Colon (tissue), 2 donors: Measurements from ENCODE around the gene CIB1.

ENCODE experiments used
- FAIRE-seq: peaks from 2 replicates; lab custom pipeline; 2012; peaks lifted over from hg19 to GRCh38; lab: Jason Lieb, UNC
- donor health status: control.
- donor health status: control.

CIB1 gene

DNA sequence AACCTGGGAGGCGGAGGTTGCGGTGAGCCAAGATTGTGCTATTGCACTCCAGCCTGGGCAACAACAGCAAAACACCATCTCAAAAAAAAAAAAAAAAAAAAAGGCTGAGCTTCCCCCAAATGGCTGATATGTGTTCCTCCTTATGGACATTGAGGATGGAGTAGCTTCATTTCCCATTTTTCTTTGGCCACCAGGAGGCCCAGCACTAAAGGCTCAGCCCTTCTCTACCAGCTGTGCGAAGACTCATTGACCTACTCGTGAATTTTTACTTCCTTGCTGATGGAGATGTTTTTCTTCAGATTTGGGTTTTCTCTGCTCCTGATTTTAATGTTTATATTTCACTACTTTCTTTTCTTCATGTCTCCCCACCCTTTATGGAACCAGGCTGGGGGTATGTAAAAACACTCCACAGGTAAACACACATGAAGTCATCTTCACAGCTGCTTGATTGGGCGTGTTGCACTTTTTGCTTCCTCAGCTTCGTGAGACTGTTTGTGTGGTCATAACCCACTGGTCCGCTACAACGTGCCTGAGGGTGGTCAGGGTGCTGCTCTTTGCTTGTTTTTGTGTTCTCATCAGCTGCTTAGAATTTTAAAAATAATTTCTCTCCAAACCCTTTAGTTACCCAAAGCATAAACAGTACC, 19.1 kb downstream of the CIB1 start:
- FAIRE-seq = no peak

DNA sequence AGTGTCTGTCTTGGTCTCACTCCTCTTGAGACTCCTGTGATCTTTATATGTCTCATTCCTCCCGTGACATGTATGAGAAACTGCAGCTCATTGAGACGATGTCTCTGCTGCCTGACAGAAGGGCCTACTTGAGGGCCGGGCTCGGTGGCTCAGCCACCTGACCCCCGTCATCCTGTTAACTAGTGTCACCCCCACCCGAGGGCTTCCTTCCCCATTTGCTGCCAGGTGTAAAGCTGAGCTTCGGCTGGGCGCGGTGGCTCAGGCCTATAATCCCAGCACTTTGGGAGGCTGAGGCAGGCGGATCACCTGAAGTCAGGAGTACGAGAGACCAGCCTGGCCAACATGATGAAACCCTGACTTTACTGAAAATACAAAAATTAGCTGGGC, 19.9 kb downstream of the CIB1 start:
- no peak for FAIRE-seq

DNA sequence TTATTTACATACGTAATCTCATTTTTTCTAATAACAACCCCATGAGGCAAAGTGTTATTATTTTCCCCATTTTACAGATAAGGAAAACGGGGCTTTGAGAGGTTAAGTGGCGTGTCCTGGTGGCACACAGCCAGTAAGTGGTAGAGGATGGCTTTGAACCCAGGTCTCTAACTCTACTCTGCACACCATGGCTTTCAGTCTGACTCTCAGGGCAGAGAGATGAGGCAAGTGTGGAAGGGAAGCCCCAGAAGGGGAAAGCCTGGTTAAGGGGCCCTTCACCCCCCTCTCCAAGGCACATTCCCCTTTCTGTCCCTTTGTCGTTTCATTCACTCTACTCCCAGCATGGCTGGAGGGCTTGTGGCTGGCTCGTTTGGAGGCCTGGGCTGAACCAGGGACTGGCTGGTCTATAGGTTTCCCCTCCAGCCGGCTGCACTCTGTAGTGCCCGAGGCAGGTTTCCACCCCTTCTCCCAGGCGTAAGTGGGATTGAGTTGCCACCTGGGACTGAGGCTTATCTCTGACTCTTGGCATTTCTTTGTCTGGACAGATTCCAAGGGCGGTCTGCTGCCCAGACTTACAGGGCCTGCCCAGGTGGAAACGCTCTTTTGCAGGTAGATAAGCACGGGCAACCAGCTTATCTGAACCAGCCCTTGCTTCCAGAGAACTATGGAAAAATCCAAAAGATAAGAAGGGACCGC, 20.5 kb downstream of the CIB1 start:
- no peak for FAIRE-seq

DNA sequence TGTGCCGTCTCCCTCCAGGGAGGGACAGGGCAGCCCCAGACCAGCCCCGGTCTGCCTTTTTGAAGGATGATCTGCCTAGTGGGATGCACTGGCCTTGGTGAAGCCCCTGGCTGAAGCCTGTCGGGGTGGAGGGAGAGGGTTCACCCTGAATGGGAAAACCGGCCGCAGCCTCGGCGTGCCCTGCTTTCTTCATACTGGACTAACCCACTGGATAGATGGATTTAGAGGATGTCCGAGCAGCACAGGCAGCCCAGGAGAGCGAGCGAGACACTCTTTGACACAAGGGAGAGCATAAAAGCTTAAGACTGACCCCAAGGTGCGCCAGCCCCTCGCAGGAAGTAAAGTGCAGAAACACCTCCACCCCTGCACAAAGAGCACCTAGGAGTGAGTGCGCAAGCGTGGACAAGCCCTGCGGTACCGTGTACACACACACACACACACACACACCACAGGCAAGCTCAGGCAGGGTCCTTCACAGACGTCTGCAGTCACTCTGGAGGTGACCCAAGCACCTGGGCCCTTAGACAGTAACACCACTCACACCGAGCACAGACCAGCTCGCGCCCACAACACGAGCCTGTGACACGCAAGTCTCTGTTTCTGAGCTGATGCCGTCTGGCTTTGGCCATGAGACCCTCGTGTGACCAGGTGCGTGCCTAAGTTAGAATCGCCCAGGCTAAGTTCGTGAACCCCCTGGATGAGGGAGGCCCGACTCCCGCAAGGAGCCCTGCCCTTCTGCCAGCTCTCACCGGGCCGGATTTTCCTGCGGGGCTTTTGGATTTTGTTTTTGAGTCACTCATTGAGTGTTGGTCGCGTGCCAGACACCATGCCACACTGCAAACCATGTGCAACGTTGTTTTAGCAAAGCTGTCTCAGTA, 21.3 kb downstream of the CIB1 start:
- no peak for FAIRE-seq

DNA sequence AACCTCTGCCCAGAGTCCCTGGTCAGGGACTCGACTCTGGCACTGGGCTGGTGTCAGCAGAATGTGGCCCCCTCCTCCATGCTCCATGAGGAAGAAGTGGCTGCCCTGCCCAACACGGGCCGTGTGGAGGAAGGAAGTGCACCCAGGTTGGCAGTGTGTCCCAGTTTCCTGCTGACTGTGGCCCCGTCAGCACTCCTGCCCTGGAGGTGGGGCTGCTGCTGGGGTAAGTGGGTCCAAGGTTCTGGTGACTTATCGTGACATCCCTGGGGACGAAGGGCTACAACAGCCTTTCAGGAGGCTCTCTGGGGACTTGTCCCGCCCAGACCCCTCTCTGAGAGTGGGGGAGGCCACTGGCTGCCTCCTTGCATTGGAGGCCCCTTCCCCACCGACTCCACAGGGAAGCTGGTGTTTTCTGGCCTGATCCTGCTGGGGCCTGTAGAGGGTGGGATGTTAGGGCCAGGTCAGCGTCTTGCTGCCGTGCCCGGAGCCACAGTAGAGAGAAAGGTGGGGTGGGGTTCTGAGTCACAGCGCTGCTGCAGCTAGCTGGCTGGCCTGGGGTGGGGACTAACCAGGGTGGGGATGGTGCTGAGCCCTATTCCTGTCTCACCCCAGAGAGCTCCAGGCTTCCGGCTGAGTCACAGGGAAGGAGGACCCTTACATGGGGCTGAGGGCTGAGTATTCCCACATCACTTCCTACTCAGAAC, 22.1 kb downstream of the CIB1 start:
- FAIRE-seq = no peak

DNA sequence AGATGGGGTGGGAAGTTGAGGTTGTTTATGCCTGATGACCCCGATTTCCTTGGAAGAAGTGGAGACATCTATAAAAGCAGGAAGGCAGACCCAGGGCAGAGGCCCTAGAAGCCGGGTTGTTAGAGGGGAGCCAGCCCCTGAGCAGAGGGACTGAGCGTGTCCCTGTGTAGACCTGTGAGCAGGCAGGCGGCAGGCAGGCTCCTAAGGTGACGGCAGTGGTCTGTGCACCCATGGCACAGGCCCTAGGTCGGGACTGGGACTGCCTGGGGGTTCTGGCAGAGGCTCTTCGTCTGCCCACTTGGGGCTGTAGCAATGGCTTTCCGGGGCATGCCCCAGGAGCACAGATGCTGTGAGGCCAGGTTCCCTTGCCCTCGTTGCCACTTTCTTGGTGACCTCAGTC, 22.7 kb downstream of the CIB1 start:
- FAIRE-seq = no peak

GRCh38 chr15:90210593-90210992, 23.1 kb downstream of the CIB1 start:
- FAIRE-seq = no peak

- no peak for FAIRE-seq
These were observed 24.1 kb downstream of the CIB1 start for GRCh38 chr15:90209591-90209990.

GRCh38 chr15:90208356-90208755, 25.4 kb downstream of the CIB1 start:
- FAIRE-seq = no peak

DNA sequence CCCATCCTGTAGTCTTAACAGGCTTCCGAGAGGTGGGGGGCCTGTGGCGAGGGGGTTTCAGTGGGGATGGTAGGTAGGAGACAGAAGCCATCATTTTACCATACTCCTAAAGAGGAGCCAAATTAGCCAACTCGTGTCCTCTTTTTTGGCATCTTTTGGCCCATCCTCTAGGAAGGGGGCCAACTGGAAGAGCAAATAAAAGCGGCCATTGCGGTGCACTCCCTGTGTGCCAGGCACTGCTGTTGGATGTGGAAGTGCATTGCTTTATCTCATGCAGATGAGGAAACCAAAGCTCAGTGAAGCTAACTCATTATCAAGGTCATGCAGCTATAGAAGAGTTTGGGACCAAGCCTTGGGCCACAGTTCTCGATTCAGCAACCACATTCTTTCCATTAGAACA, 26.5 kb downstream of the CIB1 start:
- FAIRE-seq = no peak

DNA sequence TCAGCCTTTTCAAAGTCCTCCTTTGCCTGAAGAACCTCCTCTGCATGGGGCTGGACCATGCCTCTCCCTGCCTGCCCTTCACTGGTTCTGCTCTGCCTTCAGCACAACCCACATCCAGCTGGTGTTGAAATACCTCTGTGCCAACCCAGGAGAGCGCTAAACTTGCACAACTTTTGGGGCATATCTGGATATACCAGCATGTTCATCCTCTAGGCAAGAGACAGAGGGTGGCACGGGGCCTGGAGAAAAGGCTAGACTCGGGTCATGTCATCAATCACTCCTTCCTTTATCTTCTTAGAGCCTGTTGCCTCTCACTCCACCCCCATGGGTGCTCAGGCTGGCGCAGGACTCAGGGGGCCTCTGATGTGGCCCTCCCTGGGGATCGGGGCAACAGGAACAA, 27.9 kb downstream of the CIB1 start:
- no peak for FAIRE-seq

- FAIRE-seq = no peak
These were observed 28.5 kb downstream of the CIB1 start for GRCh38 chr15:90205050-90205848.

- FAIRE-seq = no peak
These were observed 29.8 kb downstream of the CIB1 start for GRCh38 chr15:90203922-90204321.

GRCh38 chr15:90203473-90203872, 30.3 kb downstream of the CIB1 start:
- no peak for FAIRE-seq

GRCh38 chr15:90202929-90203328, 30.8 kb downstream of the CIB1 start:
- no peak for FAIRE-seq

DNA sequence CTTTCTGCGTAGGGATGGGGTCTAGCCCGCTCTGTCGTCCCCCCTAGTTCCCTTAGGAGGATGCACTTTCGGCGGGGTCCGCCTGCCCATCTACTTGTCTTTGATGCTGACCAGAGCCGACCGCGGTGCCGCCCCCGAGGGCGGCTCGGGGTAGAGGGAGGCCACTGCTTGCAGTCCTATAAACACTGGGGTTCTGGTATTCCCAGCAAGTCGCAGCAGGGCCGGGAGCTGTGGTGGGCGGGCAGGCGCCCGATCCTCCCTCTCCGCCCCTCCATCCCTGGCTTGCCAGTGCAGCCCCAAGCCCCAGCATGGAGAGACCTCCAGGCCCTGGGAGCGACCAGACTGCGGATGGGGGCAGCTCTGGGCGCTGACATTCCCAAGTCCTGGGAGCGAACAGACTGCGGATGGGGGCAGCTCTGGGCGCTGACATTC, 31.8 kb downstream of the CIB1 start:
- FAIRE-seq = no peak

- FAIRE-seq = no peak
These were observed 32.4 kb downstream of the CIB1 start, which contains the start of gene SEMA4B for GRCh38 chr15:90201130-90201943. SEMA4B (plus strand) TSS chr15:90201330; CDS start chr15:90201579, 249 bp downstream.

DNA sequence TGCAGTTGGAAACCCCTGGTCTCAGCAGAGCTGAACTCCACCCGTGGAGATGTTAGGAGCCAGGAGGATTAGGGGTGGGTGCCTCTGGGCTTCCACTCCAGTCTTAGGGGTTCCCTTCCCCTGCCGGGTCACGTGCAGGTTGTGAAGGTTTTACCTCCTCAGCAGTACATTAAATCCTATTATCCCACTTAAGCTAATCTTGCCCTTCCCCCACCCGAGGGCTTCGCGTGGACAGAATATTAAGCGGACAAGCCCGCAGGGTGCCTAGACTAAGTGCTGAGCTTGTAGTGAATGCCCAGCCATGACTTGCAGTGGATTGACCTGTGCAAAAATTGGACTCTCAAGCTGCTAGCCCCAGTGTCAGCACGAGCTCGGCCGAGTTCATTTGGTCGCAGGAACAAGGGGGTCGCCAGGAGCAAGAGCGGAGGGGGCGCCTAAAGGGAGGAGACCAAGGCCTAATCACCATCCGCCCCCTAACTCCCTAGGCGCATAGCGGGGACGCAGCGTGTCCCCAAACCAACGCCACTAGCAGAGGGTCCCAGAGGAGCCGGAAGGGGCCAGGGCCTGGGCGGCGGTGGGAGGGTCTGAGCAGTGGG, 33.1 kb downstream of the CIB1 start:
- FAIRE-seq = no peak

GRCh38 chr15:90194655-90195054, 39.1 kb downstream of the CIB1 start:
- FAIRE-seq = no peak
